Mammary epithelial cell (primary cell): ENCODE data around the gene LDLRAP1.
"Not testable (repeated sequence)": the region's sequence is repeated elsewhere in the genome, so short reads cannot be mapped to it uniquely, and the experiment has no call there.

Experiments
- EZH2 ChIP-seq: IDR thresholded peaks from 2 replicates; pipeline ENCODE4 v1.6.1; 2012; ENCODE audit warnings: low read length, inconsistent platforms, borderline replicate concordance
- TF ChIP-seq, protein P1 (sequence below), 2 donors: IDR thresholded peaks in 1 of 2; conservative IDR thresholded peaks in 1 of 2; 2 replicates each; pipeline ENCODE4 v1.5.1; 2011 to 2012; ENCODE audit warnings: inconsistent platforms in 2 of 2, low read length in 2 of 2, mild to moderate bottlenecking in 2 of 2, control low read depth in 1 of 2, low read depth in 1 of 2; ENCODE audit not compliant: insufficient read depth in 1 of 2; ENCODE audit errors: extremely low read depth in 1 of 2

DNA sequence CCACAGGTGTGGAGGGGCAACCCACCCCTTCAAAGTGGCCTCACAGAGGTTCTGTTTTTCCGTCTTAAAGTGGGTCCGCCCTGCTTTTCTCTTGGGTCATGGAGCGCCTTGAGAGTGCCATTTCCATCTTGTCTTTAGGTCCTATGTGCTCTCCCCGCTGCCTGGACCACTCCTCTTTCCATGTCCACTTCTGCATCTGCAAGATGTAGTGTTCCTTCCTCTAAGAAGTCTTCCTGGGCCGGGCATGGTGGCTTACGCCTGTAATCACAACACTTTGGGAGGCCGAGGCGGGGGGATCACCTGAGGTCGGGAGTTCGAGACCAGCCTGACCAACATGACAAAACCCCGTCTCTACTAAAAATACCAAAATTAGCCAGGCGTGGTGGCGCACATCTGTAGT, 45.4 kb downstream of the LDLRAP1 start:
- TF ChIP-seq, protein P1, sequence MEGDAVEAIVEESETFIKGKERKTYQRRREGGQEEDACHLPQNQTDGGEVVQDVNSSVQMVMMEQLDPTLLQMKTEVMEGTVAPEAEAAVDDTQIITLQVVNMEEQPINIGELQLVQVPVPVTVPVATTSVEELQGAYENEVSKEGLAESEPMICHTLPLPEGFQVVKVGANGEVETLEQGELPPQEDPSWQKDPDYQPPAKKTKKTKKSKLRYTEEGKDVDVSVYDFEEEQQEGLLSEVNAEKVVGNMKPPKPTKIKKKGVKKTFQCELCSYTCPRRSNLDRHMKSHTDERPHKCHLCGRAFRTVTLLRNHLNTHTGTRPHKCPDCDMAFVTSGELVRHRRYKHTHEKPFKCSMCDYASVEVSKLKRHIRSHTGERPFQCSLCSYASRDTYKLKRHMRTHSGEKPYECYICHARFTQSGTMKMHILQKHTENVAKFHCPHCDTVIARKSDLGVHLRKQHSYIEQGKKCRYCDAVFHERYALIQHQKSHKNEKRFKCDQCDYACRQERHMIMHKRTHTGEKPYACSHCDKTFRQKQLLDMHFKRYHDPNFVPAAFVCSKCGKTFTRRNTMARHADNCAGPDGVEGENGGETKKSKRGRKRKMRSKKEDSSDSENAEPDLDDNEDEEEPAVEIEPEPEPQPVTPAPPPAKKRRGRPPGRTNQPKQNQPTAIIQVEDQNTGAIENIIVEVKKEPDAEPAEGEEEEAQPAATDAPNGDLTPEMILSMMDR (conservative IDR thresholded peaks at IDR 0.05 in 1 of 2, IDR thresholded peaks at IDR 0.05 in 1 of 2; ENCODE audit: extremely low read depth in 1 of 2, insufficient read depth in 1 of 2, low read depth in 1 of 2, low read length in 2 of 2), result not testable (repeated sequence)
- not testable (repeated sequence) for TF ChIP-seq EZH2
